ENCODE data around the gene FN1. TPM values are rescaled to one million over a fixed set of nuclear protein-coding genes. Genes with fewer than 3 reads are reported as not detected.

The FN1 gene
- total and polyA plus RNA-seq, 4 donors: 339 to 1,753 (median 934) TPM

GRCh38 chr2:215396595-215397313 is 39.1 kb downstream of the FN1 start:
- ATAC-seq (ENCODE audit: insufficient read depth, low FRiP score) (no peak), DNase-seq (peak in 1 of 3 donors; percentile 30)
- no peaks in the 10 kb centered on the region for H3K27me3 ChIP-seq (ENCODE audit: control insufficient read depth in 3 of 3, insufficient read depth in 3 of 3, low read length in 2 of 3)
- no peaks in the 10 kb centered on the region for H3K9me3 ChIP-seq (ENCODE audit: control insufficient read depth in 4 of 4, insufficient read depth in 3 of 4, low read length in 3 of 4)
- H3K27ac ChIP-seq (ENCODE audit: low read depth in 1 of 2, low read length in 1 of 2): no peak overlapping the region
- H3K36me3 ChIP-seq (ENCODE audit: control insufficient read depth in 4 of 4, insufficient read depth in 4 of 4, low read length in 4 of 4): peaks cover 2 to 83% (median 42%) of the 10 kb centered on the region in 4 donors
- WGBS, 2 donors: 16 to 41% methylated on average over 2 of the region's 2 CpGs
- H3K4me3 ChIP-seq: no peak overlapping the region
- peaks cover 0 to 3% (median 0%) of the 10 kb centered on the region in 5 donors for H3K4me1 ChIP-seq (ENCODE audit: control insufficient read depth in 5 of 5, insufficient read depth in 5 of 5, low read length in 5 of 5)
- no peak overlapping the region for H3K9ac ChIP-seq (ENCODE audit: insufficient read depth in 1 of 2, low read length in 2 of 2)
- no peak for TF ChIP-seq CTCF (IDR thresholded peaks at IDR 0.05; ENCODE audit: control extremely low read depth, extremely low read depth)

- Histone ChIP-seq H3K9ac (ENCODE audit: insufficient read depth in 1 of 2, low read length in 2 of 2) (no peak overlapping the region), H3K27ac (ENCODE audit: low read depth in 1 of 2, low read length in 1 of 2) (no peak overlapping the region), H3K4me3 (no peak overlapping the region), H3K9me3 (ENCODE audit: control insufficient read depth in 4 of 4, insufficient read depth in 3 of 4, low read length in 3 of 4) (no peaks in the 10 kb centered on the region), H3K4me1 (ENCODE audit: control insufficient read depth in 5 of 5, insufficient read depth in 5 of 5, low read length in 5 of 5) (peaks cover 0 to 3% (median 0%) of the 10 kb centered on the region in 5 donors), H3K27me3 (ENCODE audit: control insufficient read depth in 3 of 3, insufficient read depth in 3 of 3, low read length in 2 of 3) (no peaks in the 10 kb centered on the region), H3K36me3 (ENCODE audit: control insufficient read depth in 4 of 4, insufficient read depth in 4 of 4, low read length in 4 of 4) (peaks cover 3 to 82% (median 47%) of the 10 kb centered on the region in 4 donors)
- DNase-seq: no peak
- no peak for ATAC-seq (ENCODE audit: insufficient read depth, low FRiP score)
- WGBS, 2 donors: 69 to 70% methylated on average over 5 of the region's 5 CpGs
- TF ChIP-seq CTCF (IDR thresholded peaks at IDR 0.05; ENCODE audit: control extremely low read depth, extremely low read depth): no peak
Measured at GRCh38 chr2:215395687-215396460, 40.0 kb downstream of the FN1 start.

- Histone ChIP-seq H3K36me3 (ENCODE audit: control insufficient read depth in 4 of 4, insufficient read depth in 4 of 4, low read length in 4 of 4) (peaks cover 3 to 85% (median 53%) of the 10 kb centered on the region in 4 donors), H3K27me3 (ENCODE audit: control insufficient read depth in 3 of 3, insufficient read depth in 3 of 3, low read length in 2 of 3) (no peaks in the 10 kb centered on the region), H3K4me3 (no peak overlapping the region), H3K9ac (ENCODE audit: insufficient read depth in 1 of 2, low read length in 2 of 2) (no peak overlapping the region), H3K27ac (ENCODE audit: low read depth in 1 of 2, low read length in 1 of 2) (no peak overlapping the region), H3K9me3 (ENCODE audit: control insufficient read depth in 4 of 4, insufficient read depth in 3 of 4, low read length in 3 of 4) (no peaks in the 10 kb centered on the region), H3K4me1 (ENCODE audit: control insufficient read depth in 5 of 5, insufficient read depth in 5 of 5, low read length in 5 of 5) (peaks cover 0 to 3% (median 0%) of the 10 kb centered on the region in 5 donors)
- DNase-seq: no peak
- 78 to 83% methylated on average over 7 of the region's 7 CpGs for WGBS, 2 donors
- no peak for TF ChIP-seq CTCF (IDR thresholded peaks at IDR 0.05; ENCODE audit: control extremely low read depth, extremely low read depth)
- ATAC-seq (ENCODE audit: insufficient read depth, low FRiP score): no peak
Measured at GRCh38 chr2:215394102-215394805, 41.6 kb downstream of the FN1 start.
